GM12878 (cell line): ENCODE data around the gene RAD9A. TPM values are rescaled to one million over a fixed set of nuclear protein-coding genes. Genes with fewer than 3 reads are reported as not detected.

Experiments
- ATAC-seq: fragments of 200-7000 bp; cut with Tn5 transposase; 3 replicates; pipeline ENCODE4 v1.9.1; 2020; ENCODE audit warnings: mild to moderate bottlenecking, moderate library complexity
- BruUV-seq: library from RNA; stranded (reverse); fragments of 400-500 nt; replicated peaks from 2 replicates; lab custom pipeline; 2021; lab: Mats Ljungman, UMichigan
- CTCF ChIA-PET: fragments of 300-600 bp; sonication (Branson Sonifier 250); formaldehyde crosslinking; extraction: SDS; loops from one replicate; lab custom pipeline; 2021; ENCODE audit warnings: inconsistent platforms; lab: Yijun Ruan, JAX
- POLR2A ChIA-PET: fragments of 350-600 bp; formaldehyde crosslinking; extraction: SDS; loops from one replicate; lab custom pipeline; 2021; ENCODE audit warnings: inconsistent platforms; lab: Charles Lee
- RAD21 ChIA-PET: fragments of 300-600 bp; sonication (Branson Sonifier 250); formaldehyde crosslinking; loops from one replicate; lab custom pipeline; 2023; ENCODE audit warnings: antibody characterized with exemption; ENCODE audit not compliant: unreplicated experiment; lab: Charles Lee
- SMC1A ChIA-PET: fragments of 300-600 bp; sonication (Branson Sonifier 250); formaldehyde crosslinking; loops from one replicate; lab custom pipeline; 2023; ENCODE audit not compliant: unreplicated experiment, uncharacterized antibody; lab: Charles Lee
- DNase-seq: peaks from one replicate; pipeline ENCODE4 v3.0.0-alpha.2; 2011; ENCODE audit warnings: low read depth, low spot score
- FAIRE-seq: peaks from 3 replicates; lab custom pipeline; 2011; peaks lifted over from hg19 to GRCh38; lab: Jason Lieb, UNC
- H2AFZ ChIP-seq: 2 replicates; pipeline ENCODE4 v1.6.0; 2011; ENCODE audit warnings: low read depth, low read length, control low read depth; ENCODE audit not compliant: control insufficient read depth
- H3K27ac ChIP-seq: 2 replicates; pipeline ENCODE4 v1.5.1; 2011; ENCODE audit warnings: control low read depth; ENCODE audit not compliant: control insufficient read depth, insufficient read depth
- H3K27me3 ChIP-seq, 2 experiments: replicated peaks in 1 of 2; 2 replicates each; pipeline versions ENCODE4 v1.6.0 to v1.6.1; 2011; ENCODE audit warnings: low read length in 1 of 2; ENCODE audit not compliant: control insufficient read depth in 2 of 2, insufficient read depth in 2 of 2
- H3K36me3 ChIP-seq, 2 experiments: 2 replicates each; pipeline ENCODE4 v1.5.1; 2011; ENCODE audit warnings: low read length in 1 of 2; ENCODE audit not compliant: control insufficient read depth in 2 of 2, insufficient read depth in 2 of 2
- H3K4me1 ChIP-seq: 2 replicates; pipeline ENCODE4 v1.6.1; 2011; ENCODE audit warnings: mild to moderate bottlenecking, low read length, moderate library complexity, mixed read lengths; ENCODE audit not compliant: control insufficient read depth, insufficient read depth
- H3K4me2 ChIP-seq: 2 replicates; pipeline ENCODE4 v1.6.0; 2011; ENCODE audit warnings: control low read depth; ENCODE audit not compliant: control insufficient read depth, insufficient read depth
- H3K4me3 ChIP-seq: fragments of 200-600 bp; sonication (generic); 2 replicates; pipeline ENCODE4 v1.5.1; 2016
- H3K79me2 ChIP-seq: 2 replicates; pipeline ENCODE4 v1.6.0; 2011; ENCODE audit warnings: low read length; ENCODE audit not compliant: control insufficient read depth, insufficient read depth
- H3K9ac ChIP-seq: 2 replicates; pipeline ENCODE4 v1.8.0; 2011; ENCODE audit warnings: low read length, control low read depth, mixed read lengths; ENCODE audit not compliant: control insufficient read depth, insufficient read depth
- H3K9me3 ChIP-seq: replicated peaks from 3 replicates; pipeline ENCODE4 v1.5.1; 2011; ENCODE audit warnings: mild to moderate bottlenecking, low read length; ENCODE audit not compliant: control insufficient read depth, insufficient read depth
- H4K20me1 ChIP-seq: 2 replicates; pipeline ENCODE4 v1.6.0; 2011; ENCODE audit not compliant: control insufficient read depth, insufficient read depth
- ATF2 ChIP-seq: IDR thresholded peaks from 2 replicates; pipeline ENCODE4 v1.6.1; 2012; ENCODE audit warnings: low read length, inconsistent platforms
- ATF7 ChIP-seq: fragments of 450-650 bp; IDR thresholded peaks from 2 replicates; pipeline ENCODE4 v1.6.1; 2016; ENCODE audit warnings: low read depth, mild to moderate bottlenecking
- CHD2 ChIP-seq: IDR thresholded peaks from 2 replicates; pipeline ENCODE4 v1.6.1; 2011; ENCODE audit warnings: low read depth, low read length, improper control_type of control experiment, borderline replicate concordance
- DPF2 ChIP-seq: fragments of 450-650 bp; IDR thresholded peaks from 2 replicates; pipeline ENCODE4 v1.6.1; 2017; ENCODE audit warnings: mild to moderate bottlenecking
- MYB ChIP-seq: fragments of 150-350 bp; IDR thresholded peaks from 2 replicates; pipeline ENCODE4 v1.6.1; 2014; ENCODE audit warnings: mild to moderate bottlenecking, low read depth, low read length, borderline replicate concordance
- NBN ChIP-seq: fragments of 450-650 bp; IDR thresholded peaks from 2 replicates; pipeline ENCODE4 v1.6.1; 2016
- NR2F1 ChIP-seq: fragments of 450-650 bp; conservative IDR thresholded peaks from 2 replicates; pipeline ENCODE4 v1.6.1; 2017; ENCODE audit warnings: mild to moderate bottlenecking
- RAD21 ChIP-seq: IDR thresholded peaks from 2 replicates; pipeline ENCODE4 v1.6.1; 2011; ENCODE audit warnings: mild to moderate bottlenecking, low read depth, low read length, moderate library complexity; ENCODE audit not compliant: insufficient read depth
- RCOR1 ChIP-seq: conservative IDR thresholded peaks from 2 replicates; pipeline ENCODE4 v1.6.1; 2012; ENCODE audit warnings: low read depth, low read length, improper control_type of control experiment
- RELA ChIP-seq: fragments of 450-650 bp; IDR thresholded peaks from 2 replicates; pipeline ENCODE4 v1.8.0; 2014; ENCODE audit warnings: borderline replicate concordance; ENCODE audit not compliant: partially characterized antibody
- SPI1 ChIP-seq: IDR thresholded peaks from 2 replicates; pipeline ENCODE4 v1.6.1; 2011; ENCODE audit warnings: low read depth, mild to moderate bottlenecking, low read length, moderate library complexity, borderline replicate concordance; ENCODE audit not compliant: insufficient read depth
- SRF ChIP-seq, 2 experiments: IDR thresholded peaks; 2 replicates each; pipeline ENCODE4 v1.6.1; 2011; ENCODE audit warnings: low read depth in 2 of 2, low read length in 2 of 2, mild to moderate bottlenecking in 1 of 2, moderate library complexity in 1 of 2
- WGBS: methylation state at CpG from one replicate; pipeline ENCODE4 v1.1.6; 2016; ENCODE audit warnings: low lambda C conversion rate; ENCODE audit not compliant: insufficient replicate concordance, insufficient coverage; ENCODE audit errors: missing lambda C conversion rate; 5-methylcytosine and 5-hydroxymethylcytosine counted together
- in situ Hi-C: fragments of 300-500 bp; cut with MboI; formaldehyde crosslinking; loops from 9 replicates; pipeline ENCODE4 v1.14.3; 2018; ENCODE audit warnings: mixed read lengths
- intact Hi-C: fragments of 100-400 bp; cut with micrococcal nuclease; formaldehyde crosslinking; loops from one replicate; pipeline ENCODE4 v1.14.2; 2022; ENCODE audit not compliant: unreplicated experiment
- polyA plus RNA-seq, 11 experiments: library from polyadenylated mRNA; depleted of rRNA in 4 of 11; unstranded in 6 of 11; stranded (reverse) in 5 of 11; fragments of >200 nt; fragmentation: Nextera tagmentation in 4 of 11; fragmentation: Illumina TruSeq in 1 of 11; extraction: Ambion mirVana in 4 of 11; extraction: Trizol in 1 of 11; gene quantifications; 1 replicate in 1 of 11; 2 replicates in 10 of 11; pipeline versions ENCODE4 v1.2.1 to v1.2.3, GENCODE V29; 2011 to 2016; ENCODE audit warnings: inconsistent platforms in 2 of 11, missing spikeins in 2 of 11, low read depth in 1 of 11
- total RNA-seq, 4 experiments: library from RNA; depleted of rRNA in 3 of 4; stranded (reverse); fragments of >200 nt in 3 of 4; fragmentation: Illumina TruSeq in 1 of 4; extraction: Trizol in 1 of 4; gene quantifications; 2 replicates each; pipeline versions ENCODE4 v1.2.1 to v1.2.3, GENCODE V29; 2013 to 2021

Gene RAD9A
- total and polyA plus RNA-seq, 10 of the 15 experiments (the other 5 are each of a cell fraction or from before 2014, with no cell fraction given) = 1.1 to 36.2 (median 19.8) TPM

- in situ Hi-C loops (no loop called here), intact Hi-C loops (no loop called here)
- ChIA-PET SMC1A (interaction anchor here (5.7 kb wide), 1 partner anchor 32 kb away, joined by 46 read pairs; the partner anchor contains the start of gene PTPRCAP), RAD21 (interaction anchor here (0.6 to 6.4 kb wide), 2 partner anchors 15 to 31 kb away, joined by 3 to 112 read pairs; partner anchors contain the start of gene PTPRCAP), POLR2A (interaction anchor here (0.5 to 7.3 kb wide), 8 partner anchors 13 to 80 kb away, joined by 3 to 112 read pairs (median 34); partner anchors contain the start of genes AIP, POLD4, PTPRCAP and TMEM134), CTCF (interaction anchor here (1.2 to 4.9 kb wide), 3 partner anchors 32 to 54 kb away, joined by 3 to 53 read pairs (median 9); partner anchors contain the start of genes CORO1B and PTPRCAP)
- Histone ChIP-seq H3K36me3 (peaks cover 0 to 2% of the 10 kb centered on the region in 2 experiments; a peak in 1 of 4 replicates), H3K9ac (peak overlapping the region; percentile 91; the same call in 1 of the 2 replicates), H3K4me3 (peak overlapping the region; percentile 82; the same call in 1 of the 2 replicates), H3K27ac (peak overlapping the region; percentile 48), H3K4me1 (peaks cover 68% of the 10 kb centered on the region), H4K20me1 (no peaks in the 10 kb centered on the region; the same call in 1 of the 2 replicates), H3K9me3 (no peaks in the 10 kb centered on the region; the same call in 2 of the 3 replicates), H3K4me2 (peak overlapping the region; percentile 69), H3K79me2 (peaks cover 41% of the 10 kb centered on the region), H2AFZ (no peak overlapping the region), H3K27me3 (no peaks in the 10 kb centered on the region)
- DNase-seq (no peak), ATAC-seq (no peak), FAIRE-seq (no peak)
- BruUV-seq = no TSS peak
- no peak for TF ChIP-seq RAD21
- peak; percentile 82; the same call in 1 of the 2 replicates for TF ChIP-seq NR2F1
- WGBS = 97% methylated on average over 9 of the region's 9 CpGs
Measured at GRCh38 chr11:67405688-67406339, 14.0 kb downstream of the RAD9A start.

- H3K9me3 ChIP-seq = no peaks in the 10 kb centered on the region; the same call in 2 of the 3 replicates
- RAD21 ChIA-PET = interaction anchor here (0.9 to 2.6 kb wide), 6 partner anchors 15 to 63 kb away, joined by 4 to 18 read pairs (median 5); partner anchors contain the start of genes PTPRCAP and RAD9A
- FAIRE-seq = no peak
- H3K4me2 ChIP-seq = peak overlapping the region; percentile 50; the same call in 1 of the 2 replicates
- POLR2A ChIA-PET = interaction anchor here (0.7 to 3.0 kb wide), 4 partner anchors 13 to 78 kb away, joined by 3 to 12 read pairs (median 4); partner anchors contain the start of gene PTPRCAP
- TF ChIP-seq CHD2 = no peak
- TF ChIP-seq RCOR1 = no peak
- TF ChIP-seq MYB = no peak
- no peak for TF ChIP-seq NBN
- no peak for TF ChIP-seq SPI1
- TF ChIP-seq SRF (IDR thresholded peaks at IDR 0.05; ENCODE audit: low read depth in 2 of 2, low read length in 2 of 2) = no peak
- no peak for TF ChIP-seq DPF2
- TF ChIP-seq ATF7 = no peak
- no peak for TF ChIP-seq ATF2
- TF ChIP-seq RELA = no peak
- H3K4me1 ChIP-seq = peaks cover 69% of the 10 kb centered on the region
- intact Hi-C loops = no loop called here
- CTCF ChIA-PET = interaction anchor here (1.0 to 1.9 kb wide), 3 partner anchors 14 to 63 kb away, joined by 4 to 7 read pairs (median 5); partner anchors contain the start of gene TMEM134
- no peak overlapping the region; the same call in 1 of the 2 replicates for H3K27ac ChIP-seq
- no peaks in the 10 kb centered on the region for H3K27me3 ChIP-seq
- in situ Hi-C loops = no loop called here
- H4K20me1 ChIP-seq = no peaks in the 10 kb centered on the region
- H2AFZ ChIP-seq = no peak overlapping the region
- H3K4me3 ChIP-seq = 0 out of 2 replicates have a peak overlapping the region, but pooled peaks have one; percentile 30
- H3K79me2 ChIP-seq = peaks cover 34% of the 10 kb centered on the region
- DNase-seq = no peak
- no TSS peak for BruUV-seq
- SMC1A ChIA-PET = interaction anchor here (0.7 to 3.1 kb wide), 6 partner anchors 14 to 99 kb away, joined by 3 to 11 read pairs (median 4); partner anchors contain the start of genes PTPRCAP and TMEM134
- WGBS = 83% methylated on average over 17 of the region's 18 CpGs
- no peaks in the 10 kb centered on the region for H3K36me3 ChIP-seq
- no peak for ATAC-seq
- peak overlapping the region; percentile 15; the same call in 1 of the 2 replicates for H3K9ac ChIP-seq
Measured at GRCh38 chr11:67406420-67406968, 14.7 kb downstream of the RAD9A start.
